H1 (cell line): Measurements from ENCODE around the gene QSOX2. TPM values are rescaled to one million over a fixed set of nuclear protein-coding genes. Genes with fewer than 3 reads are reported as not detected.

Experiments used
- CTCF ChIA-PET: fragments of 300-600 bp; sonication (Branson Sonifier 250); formaldehyde crosslinking; loops from one replicate; lab custom pipeline; 2021; ENCODE audit not compliant: partially characterized antibody; lab: Charles Lee
- POLR2A ChIA-PET: fragments of 300-600 bp; sonication (Branson Sonifier 250); formaldehyde crosslinking; loops from one replicate; lab custom pipeline; 2021; ENCODE audit warnings: inconsistent platforms; ENCODE audit not compliant: partially characterized antibody; lab: Charles Lee
- DNase-seq, 2 experiments: peaks; one replicate each; pipeline versions ENCODE4 v3.0.0 to v3.0.0-alpha.2; 2010 to 2022; ENCODE audit warnings: low spot score in 2 of 2, low read depth in 1 of 2, mixed read lengths in 1 of 2
- FAIRE-seq: peaks from 2 replicates; lab custom pipeline; 2011; peaks lifted over from hg19 to GRCh38; lab: Jason Lieb, UNC
- H2AFZ ChIP-seq: 2 replicates; pipeline ENCODE4 v1.8.1; 2012; ENCODE audit warnings: low read length, inconsistent platforms
- H2AK5ac ChIP-seq: 2 replicates; pipeline ENCODE4 v1.6.1; 2013; ENCODE audit warnings: low read depth, low read length
- H2BK120ac ChIP-seq: replicated peaks from 2 replicates; pipeline ENCODE3; 2013; ENCODE audit warnings: low read depth, low read length, inconsistent platforms
- H2BK12ac ChIP-seq: 2 replicates; pipeline ENCODE4 v1.6.1; 2013; ENCODE audit warnings: low read depth, low read length
- H2BK15ac ChIP-seq: 2 replicates; pipeline ENCODE4 v1.6.1; 2013; ENCODE audit warnings: low read length
- H2BK20ac ChIP-seq: 2 replicates; pipeline ENCODE4 v1.6.1; 2013; ENCODE audit warnings: low read length
- H2BK5ac ChIP-seq: 2 replicates; pipeline ENCODE4 v1.6.1; 2013; ENCODE audit warnings: low read depth, low read length
- H3K14ac ChIP-seq: 2 replicates; pipeline ENCODE4 v1.6.1; 2013; ENCODE audit warnings: inconsistent platforms; ENCODE audit not compliant: insufficient read length
- H3K18ac ChIP-seq: 2 replicates; pipeline ENCODE4 v1.6.1; 2013; ENCODE audit warnings: low read length; ENCODE audit errors: extremely low read depth
- H3K23ac ChIP-seq: 2 replicates; pipeline ENCODE4 v1.6.1; 2013; ENCODE audit warnings: inconsistent platforms; ENCODE audit not compliant: insufficient read length
- H3K23me2 ChIP-seq: 2 replicates; pipeline ENCODE4 v1.6.1; 2013; ENCODE audit warnings: low read depth, low read length
- H3K27ac ChIP-seq: 2 replicates; pipeline ENCODE4 v1.6.1; 2011; ENCODE audit warnings: low read depth, low read length, inconsistent platforms
- H3K27me3 ChIP-seq, 4 experiments: replicated peaks in 1 of 4; 1 replicate in 1 of 4; 2 replicates in 3 of 4; pipeline versions ENCODE4 v1.6.1 to v1.8.1; 2011 to 2013; ENCODE audit warnings: low read length in 3 of 4, mild to moderate bottlenecking in 3 of 4, inconsistent platforms in 2 of 4, mixed read lengths in 2 of 4, moderate library complexity in 1 of 4; ENCODE audit not compliant: control insufficient read depth in 3 of 4, insufficient read depth in 3 of 4; ENCODE audit errors: extremely low read depth in 1 of 4
- H3K36me3 ChIP-seq, 4 experiments: 2 replicates each; pipeline versions ENCODE4 v1.6.1 to v1.8.1; 2011 to 2013; ENCODE audit warnings: mild to moderate bottlenecking in 4 of 4, low read length in 3 of 4, moderate library complexity in 2 of 4, control low read depth in 1 of 4, inconsistent platforms in 1 of 4; ENCODE audit not compliant: insufficient read depth in 4 of 4, control insufficient read depth in 2 of 4
- H3K4ac ChIP-seq: replicated peaks from 2 replicates; pipeline ENCODE3; 2013; ENCODE audit warnings: low read length, low read depth, mixed read lengths, inconsistent platforms; ENCODE audit not compliant: insufficient read length
- H3K4me1 ChIP-seq, 4 experiments: replicated peaks in 1 of 4; 1 replicate in 1 of 4; 2 replicates in 3 of 4; pipeline versions ENCODE4 v1.6.1 to v1.8.1; 2011 to 2013; ENCODE audit warnings: low read length in 3 of 4, inconsistent platforms in 2 of 4, mixed read lengths in 1 of 4; ENCODE audit not compliant: insufficient read depth in 4 of 4, control insufficient read depth in 3 of 4
- H3K4me2 ChIP-seq, 2 experiments: 2 replicates each; pipeline versions ENCODE4 v1.6.1 to v1.8.1; 2011 to 2013; ENCODE audit warnings: low read depth in 2 of 2, low read length in 2 of 2, control low read depth in 1 of 2, inconsistent platforms in 1 of 2, mild to moderate bottlenecking in 1 of 2; ENCODE audit not compliant: insufficient read depth in 1 of 2
- H3K4me3 ChIP-seq, 4 experiments: fragments of 200-600, 300-600 bp in 1 of 4; sonication (generic), shearing (Covaris generic), sonication (Bioruptor Twin) in 1 of 4; 2 replicates each; pipeline versions ENCODE4 v1.5.1 to v1.8.1; 2011 to 2016; ENCODE audit warnings: low read length in 4 of 4, low read depth in 3 of 4, control low read depth in 2 of 4, inconsistent platforms in 2 of 4, mild to moderate bottlenecking in 2 of 4, mixed read lengths in 1 of 4, moderate library complexity in 1 of 4; ENCODE audit not compliant: insufficient read depth in 2 of 4; ENCODE audit errors: extremely low read depth in 1 of 4
- H3K56ac ChIP-seq: replicated peaks from 2 replicates; pipeline ENCODE3; 2013; ENCODE audit warnings: low read depth, mild to moderate bottlenecking, mixed read lengths, low read length, inconsistent platforms; ENCODE audit not compliant: insufficient read length
- H3K79me1 ChIP-seq: 2 replicates; pipeline ENCODE4 v1.6.1; 2013; ENCODE audit warnings: low read depth, low read length, control low read depth
- H3K79me2 ChIP-seq, 2 experiments: 2 replicates each; pipeline versions ENCODE4 v1.6.1 to v1.8.1; 2012 to 2013; ENCODE audit warnings: low read length in 2 of 2, mild to moderate bottlenecking in 2 of 2, inconsistent platforms in 1 of 2; ENCODE audit not compliant: insufficient read depth in 2 of 2, control insufficient read depth in 1 of 2
- H3K9ac ChIP-seq, 4 experiments: replicated peaks in 1 of 4; 1 replicate in 1 of 4; 2 replicates in 3 of 4; pipeline versions ENCODE4 v1.6.1 to v1.8.1; 2011 to 2013; ENCODE audit warnings: low read depth in 3 of 4, low read length in 3 of 4, control low read depth in 2 of 4, mild to moderate bottlenecking in 2 of 4, moderate library complexity in 2 of 4, inconsistent platforms in 1 of 4; ENCODE audit errors: extremely low read depth in 1 of 4
- H3K9me3 ChIP-seq, 2 experiments: 2 replicates each; pipeline versions ENCODE4 v1.6.1 to v1.8.1; 2012 to 2013; ENCODE audit warnings: mild to moderate bottlenecking in 2 of 2, moderate library complexity in 2 of 2, control low read depth in 1 of 2, inconsistent platforms in 1 of 2, low read depth in 1 of 2, low read length in 1 of 2, mixed read lengths in 1 of 2; ENCODE audit not compliant: insufficient read depth in 2 of 2
- H4K20me1 ChIP-seq, 2 experiments: replicated peaks in 1 of 2; 2 replicates each; pipeline versions ENCODE3 to v1.8.1; 2011 to 2013; ENCODE audit warnings: inconsistent platforms in 2 of 2, low read length in 2 of 2, mild to moderate bottlenecking in 1 of 2; ENCODE audit not compliant: insufficient read depth in 2 of 2, control insufficient read depth in 1 of 2
- H4K5ac ChIP-seq: 2 replicates; pipeline ENCODE4 v1.6.1; 2013; ENCODE audit warnings: low read length, low read depth, mixed read lengths, inconsistent platforms; ENCODE audit not compliant: insufficient read length
- H4K8ac ChIP-seq: 2 replicates; pipeline ENCODE4 v1.8.0; 2013; ENCODE audit warnings: mild to moderate bottlenecking, moderate library complexity, low read length, inconsistent platforms; ENCODE audit not compliant: insufficient read depth; ENCODE audit errors: extremely low read depth
- H4K91ac ChIP-seq: replicated peaks from 2 replicates; pipeline ENCODE3; 2013; ENCODE audit warnings: low read length, mixed read lengths, inconsistent platforms; ENCODE audit not compliant: insufficient read length
- CHD1 ChIP-seq: IDR thresholded peaks from 2 replicates; pipeline ENCODE4 v1.6.1; 2012; ENCODE audit warnings: low read depth, low read length, improper control_type of control experiment
- CTCF ChIP-seq, 3 experiments: IDR thresholded peaks; 1 replicate in 2 of 3; 2 replicates in 1 of 3; pipeline versions ENCODE4 v1.5.1 to v1.6.1; 2011; ENCODE audit warnings: low read length in 3 of 3, mild to moderate bottlenecking in 3 of 3, inconsistent platforms in 2 of 3, low read depth in 1 of 3, moderate library complexity in 1 of 3; ENCODE audit not compliant: insufficient read depth in 1 of 3; ENCODE audit errors: control extremely low read depth in 1 of 3
- GTF2F1 ChIP-seq: IDR thresholded peaks from 2 replicates; pipeline ENCODE4 v1.6.1; 2012; ENCODE audit warnings: low read depth, low read length, improper control_type of control experiment, borderline replicate concordance
- HDAC6 ChIP-seq: IDR thresholded peaks from one replicate; pipeline ENCODE4 v1.7.1; 2012; ENCODE audit warnings: low read depth, mild to moderate bottlenecking, inconsistent platforms, low read length, moderate library complexity
- MAFK ChIP-seq: IDR thresholded peaks from 2 replicates; pipeline ENCODE4 v1.6.1; 2012; ENCODE audit warnings: low read depth, mild to moderate bottlenecking, improper control_type of control experiment, low read length
- SIN3A ChIP-seq, 2 experiments: IDR thresholded peaks in 1 of 2; conservative IDR thresholded peaks in 1 of 2; 2 replicates each; pipeline ENCODE4 v1.6.1; 2011 to 2012; ENCODE audit warnings: low read length in 2 of 2, improper control_type of control experiment in 1 of 2, low read depth in 1 of 2, mild to moderate bottlenecking in 1 of 2
- SIRT6 ChIP-seq: IDR thresholded peaks from one replicate; pipeline ENCODE4 v1.7.1; 2012; ENCODE audit warnings: low read length, inconsistent platforms
- SP2 ChIP-seq: IDR thresholded peaks from 2 replicates; pipeline ENCODE4 v1.6.1; 2012; ENCODE audit warnings: mild to moderate bottlenecking, low read length, inconsistent platforms
- TCF12 ChIP-seq: IDR thresholded peaks from 2 replicates; pipeline ENCODE4 v1.6.1; 2011; ENCODE audit warnings: low read depth, mild to moderate bottlenecking, low read length
- WGBS, 2 experiments: shearing (Covaris generic) in 1 of 2; methylation state at CpG; one replicate each; pipeline versions ENCODE4 v1.1.6 to v1.1.7; 2013 to 2015; ENCODE audit warnings: low lambda C conversion rate in 2 of 2, mixed read lengths in 2 of 2, inconsistent platforms in 1 of 2, low coverage in 1 of 2, missing lambda C conversion rate in 1 of 2; ENCODE audit not compliant: insufficient replicate concordance in 2 of 2, insufficient coverage in 1 of 2, insufficient read length in 1 of 2; ENCODE audit errors: extremely low coverage in 1 of 2, missing lambda C conversion rate in 1 of 2; 5-methylcytosine and 5-hydroxymethylcytosine counted together
- polyA plus RNA-seq, 7 experiments: library from polyadenylated mRNA; depleted of rRNA in 3 of 7; stranded (reverse) in 5 of 7; unstranded in 2 of 7; fragments of >200 nt in 5 of 7; fragments of 200-250 nt in 2 of 7; gene quantifications; 1 replicate in 5 of 7; 2 replicates in 1 of 7; 4 replicates in 1 of 7; pipeline versions ENCODE4 v1.2.1 to v1.2.3, GENCODE V29; 2011 to 2013; ENCODE audit warnings: missing spikeins in 2 of 7, mixed read lengths in 2 of 7
- total RNA-seq: library from RNA; stranded (reverse); fragmentation: NEBNext Ultra II Directional; extraction: Animal tissue kit (Norgen Biotek cat#: 25700); gene quantifications from 2 replicates; pipeline ENCODE4 v1.2.1, GENCODE V29; 2021
- TF ChIP-seq, protein P1 (sequence below): IDR thresholded peaks from 2 replicates; pipeline ENCODE4 v1.6.1; 2011; ENCODE audit warnings: low read length, improper control_type of control experiment

The QSOX2 gene
- total and polyA plus RNA-seq, 2 of the 8 experiments (the other 6 are each of a cell fraction or from before 2014, with no cell fraction given): 18.0 to 28.6 TPM

- H4K20me1 ChIP-seq: peaks cover 16 to 22% of the 10 kb centered on the region in 2 experiments
- no peak overlapping the region for H2BK5ac ChIP-seq
- no peak overlapping the region for H3K4me3 ChIP-seq
- H3K23me2 ChIP-seq: no peaks in the 10 kb centered on the region
- H3K27me3 ChIP-seq: no peaks in the 10 kb centered on the region
- no peak overlapping the region for H3K27ac ChIP-seq
- H3K4ac ChIP-seq: no peak overlapping the region
- H2BK15ac ChIP-seq: no peak overlapping the region
- H3K9me3 ChIP-seq: no peaks in the 10 kb centered on the region
- ChIA-PET POLR2A (no interaction called here), CTCF (interaction anchor here (0.6 to 1.6 kb wide), 9 partner anchors 9 to 197 kb away, joined by 3 to 8 read pairs (median 4); no protein-coding TSS in a partner anchor)
- H3K14ac ChIP-seq: no peak overlapping the region
- no peak overlapping the region for H3K18ac ChIP-seq
- H3K79me2 ChIP-seq: peaks cover 6 to 79% of the 10 kb centered on the region in 2 experiments; a peak in 3 of 4 replicates
- H4K91ac ChIP-seq: no peak overlapping the region
- no peaks in the 10 kb centered on the region; a peak in 1 of 7 replicates for H3K4me1 ChIP-seq
- no peak for DNase-seq
- no peak overlapping the region for H2AK5ac ChIP-seq
- H3K4me2 ChIP-seq: no peak overlapping the region
- H4K8ac ChIP-seq: no peak overlapping the region; the same call in 1 of the 2 replicates
- no peak for FAIRE-seq
- no peak overlapping the region for H2BK120ac ChIP-seq
- no peak overlapping the region for H2AFZ ChIP-seq
- 97% methylated on average over 15 of the region's 21 CpGs; no CpG with 5 or more reads in 1 of the 2 experiments for WGBS, 2 experiments
- no peak overlapping the region for H2BK20ac ChIP-seq
- peaks cover 0 to 14% (median 1%) of the 10 kb centered on the region in 4 experiments; a peak in 2 of 8 replicates for H3K36me3 ChIP-seq
- H4K5ac ChIP-seq: no peak overlapping the region
- no peak overlapping the region for H3K56ac ChIP-seq
- H3K79me1 ChIP-seq: peaks cover 33% of the 10 kb centered on the region
- H3K9ac ChIP-seq: no peak overlapping the region
- H3K23ac ChIP-seq: no peak overlapping the region
- no peak overlapping the region for H2BK12ac ChIP-seq
- TF ChIP-seq SIRT6 (no peak), MAFK (no peak), SIN3A (conservative IDR thresholded peaks at IDR 0.05 in 1 of 2, IDR thresholded peaks at IDR 0.05 in 1 of 2; ENCODE audit: low read depth in 1 of 2, low read length in 2 of 2) (no peak), CHD1 (no peak), SP2 (no peak), CTCF (IDR thresholded peaks at IDR 0.05; ENCODE audit: control extremely low read depth in 1 of 3, insufficient read depth in 1 of 3, low read depth in 1 of 3, low read length in 3 of 3) (no peak), GTF2F1 (no peak), HDAC6 (no peak), TCF12 (no peak)
- TF ChIP-seq, protein P1, sequence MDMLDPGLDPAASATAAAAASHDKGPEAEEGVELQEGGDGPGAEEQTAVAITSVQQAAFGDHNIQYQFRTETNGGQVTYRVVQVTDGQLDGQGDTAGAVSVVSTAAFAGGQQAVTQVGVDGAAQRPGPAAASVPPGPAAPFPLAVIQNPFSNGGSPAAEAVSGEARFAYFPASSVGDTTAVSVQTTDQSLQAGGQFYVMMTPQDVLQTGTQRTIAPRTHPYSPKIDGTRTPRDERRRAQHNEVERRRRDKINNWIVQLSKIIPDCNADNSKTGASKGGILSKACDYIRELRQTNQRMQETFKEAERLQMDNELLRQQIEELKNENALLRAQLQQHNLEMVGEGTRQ: no peak
These were observed 11.0 kb downstream of the QSOX2 start for GRCh38 chr9:136234597-136234996.
